Adrenal gland (tissue), 12 donors: ENCODE measurements around the gene ADCK1. TPM values are rescaled to one million over a fixed set of nuclear protein-coding genes. Genes with fewer than 3 reads are reported as not detected.

ENCODE experiments used
- DNase-seq, 7 donors: peaks; one replicate each; pipeline ENCODE4 v3.0.0-alpha.2; 2019 to 2020
- H3K27ac ChIP-seq, 5 donors: fragments of 200-600 bp; sonication (generic) in 4 of 5; 1 replicate in 3 of 5; 2 replicates in 2 of 5; pipeline versions ENCODE4 v1.5.1 to v1.8.0; 2016 to 2020; ENCODE audit warnings: mild to moderate bottlenecking in 1 of 5
- H3K27me3 ChIP-seq: fragments of 200-600 bp; 2 replicates; pipeline ENCODE4 v1.8.0; 2021
- H3K36me3 ChIP-seq, 2 donors: fragments of 200-600 bp; replicated peaks in 1 of 2; 1 replicate in 1 of 2; 2 replicates in 1 of 2; pipeline versions ENCODE4 v1.5.1 to v1.8.0; 2018 to 2022
- H3K4me1 ChIP-seq, 2 donors: fragments of 200-600 bp; replicated peaks in 1 of 2; 1 replicate in 1 of 2; 2 replicates in 1 of 2; pipeline versions ENCODE4 v1.5.1 to v1.8.0; 2018 to 2021
- H3K4me3 ChIP-seq, 4 donors: fragments of 200-600 bp; sonication (generic) in 3 of 4; one replicate each; pipeline ENCODE4 v1.5.1; 2016 to 2018
- H3K9me3 ChIP-seq, 3 donors: fragments of 200-600 bp; sonication (generic) in 1 of 3; replicated peaks in 1 of 3; 1 replicate in 2 of 3; 2 replicates in 1 of 3; pipeline versions ENCODE4 v1.5.1 to v1.8.0; 2016 to 2021
- CTCF ChIP-seq, 6 experiments: fragments of 450-650 bp in 4 of 6; fragments of 200-600 bp in 2 of 6; sonication (generic) in 1 of 6; IDR thresholded peaks; 1 replicate in 5 of 6; 2 replicates in 1 of 6; pipeline versions ENCODE4 v1.5.1 to v1.8.0; 2016 to 2021; ENCODE audit warnings: antibody characterized with exemption in 6 of 6, mild to moderate bottlenecking in 2 of 6, moderate library complexity in 1 of 6
- POLR2A ChIP-seq, 2 donors: fragments of 450-650 bp; IDR thresholded peaks; one replicate each; pipeline ENCODE4 v1.6.1; 2017; ENCODE audit warnings: antibody characterized with exemption in 2 of 2, mild to moderate bottlenecking in 2 of 2, moderate library complexity in 1 of 2
- WGBS, 4 donors: extraction: QIAGEN DNeasy Blood & Tissue Kit in 2 of 4; methylation state at CpG; one replicate each; pipeline versions ENCODE4 v1.1.5 to v1.1.7; 2013 to 2017; 5-methylcytosine and 5-hydroxymethylcytosine counted together
- intact Hi-C, 2 donors: fragments of 100-400 bp; cut with DNase I; formaldehyde crosslinking; loops; one replicate each; pipeline versions ENCODE4 v1.14.1 to v1.15.0; 2022 to 2023
- polyA plus RNA-seq, 3 donors: library from polyadenylated mRNA; stranded (reverse); fragments of 200-250 nt in 2 of 3; fragments of 350-450 nt in 1 of 3; fragmentation: Illumina TruSeq in 1 of 3; extraction: RNeasy Lipid Tissue Mini Kit (QIAGEN cat#74804) in 1 of 3; gene quantifications; one replicate each; pipeline ENCODE4 v1.2.3, GENCODE V29; 2013 to 2014
- total RNA-seq, 9 donors: library from RNA; depleted of rRNA in 4 of 9; stranded (reverse); fragments of >200 nt in 4 of 9; fragments of 120-200 nt in 1 of 9; fragmentation: NEBNext Ultra II Directional in 1 of 9; extraction: Animal tissue kit (Norgen Biotek cat#: 25700) in 1 of 9; gene quantifications; one replicate each; pipeline versions ENCODE4 v1.1.0 to v1.2.4, GENCODE V29; 2013 to 2023
- donor health status: healthy with polysubstance abuse.
- donor health status: Bipolar disorder and iron deficiency.
- donor health status: DM: yes; HTN: yes; CAD: no.
- donor health status: DM: no; HTN: no; CAD: no.
- donor health status: DM: no; HTN: no; CAD: no.
- donor health status: DM: yes; HTN: yes; CAD: no.

ADCK1 gene
- total and polyA plus RNA-seq, 12 donors, result 5.2 to 18.1 (median 9.9) TPM

- Histone ChIP-seq H3K4me3 (no peak overlapping the region), H3K36me3 (no peaks in the 10 kb centered on the region)
- intact Hi-C loops, result no loop called here
These were observed 32.4 kb downstream of the ADCK1 start for GRCh38 chr14:77832297-77832696.

GRCh38 chr14:77837926-77838325 is 38.0 kb downstream of the ADCK1 start:
- Histone ChIP-seq H3K27me3 (no peaks in the 10 kb centered on the region), H3K27ac (no peak overlapping the region), H3K36me3 (no peaks in the 10 kb centered on the region), H3K4me3 (no peak overlapping the region), H3K9me3 (no peaks in the 10 kb centered on the region), H3K4me1 (no peaks in the 10 kb centered on the region)
- TF ChIP-seq CTCF (IDR thresholded peaks at IDR 0.05) (no peak), POLR2A (IDR thresholded peaks at IDR 0.05) (no peak)
- no peak for DNase-seq
- intact Hi-C loops, result no loop called here
- 78 to 84% (median 80%) methylated on average over 7 of the region's 7 CpGs for WGBS, 4 donors

More at GRCh38 chr14:77832297-77832696, 32.4 kb downstream of the ADCK1 start:
- no peak for DNase-seq
- no peak for TF ChIP-seq CTCF (IDR thresholded peaks at IDR 0.05)
- no peak for TF ChIP-seq POLR2A (IDR thresholded peaks at IDR 0.05)
- no peaks in the 10 kb centered on the region for H3K9me3 ChIP-seq
- WGBS, 4 donors, result 52 to 80% (median 55%) methylated on average over 3 of the region's 3 CpGs
- H3K27me3 ChIP-seq, result no peaks in the 10 kb centered on the region
- H3K27ac ChIP-seq, result no peak overlapping the region
- no peaks in the 10 kb centered on the region for H3K4me1 ChIP-seq

- intact Hi-C loops, result no loop called here
- Histone ChIP-seq H3K27ac (no peak overlapping the region), H3K4me1 (no peaks in the 10 kb centered on the region), H3K36me3 (no peaks in the 10 kb centered on the region), H3K9me3 (no peaks in the 10 kb centered on the region), H3K27me3 (no peaks in the 10 kb centered on the region), H3K4me3 (no peak overlapping the region)
- TF ChIP-seq POLR2A (IDR thresholded peaks at IDR 0.05), result no peak
- TF ChIP-seq CTCF (IDR thresholded peaks at IDR 0.05), result no peak
- 80 to 86% (median 85%) methylated on average over 6 to 8 of the region's 8 CpGs for WGBS, 4 donors
- no peak for DNase-seq
These were observed 39.1 kb downstream of the ADCK1 start for GRCh38 chr14:77838831-77839511.

GRCh38 chr14:77843195-77843594 is 43.3 kb downstream of the ADCK1 start:
- DNase-seq, result no peak
- TF ChIP-seq POLR2A (IDR thresholded peaks at IDR 0.05), result no peak
- no peak for TF ChIP-seq CTCF (IDR thresholded peaks at IDR 0.05)
- no peaks in the 10 kb centered on the region for H3K27me3 ChIP-seq
- H3K4me3 ChIP-seq, result no peak overlapping the region
- intact Hi-C loops, result no loop called here
- 72 to 93% (median 77%) methylated on average over 3 of the region's 3 CpGs for WGBS, 4 donors
- H3K9me3 ChIP-seq, result no peaks in the 10 kb centered on the region
- no peak overlapping the region for H3K27ac ChIP-seq
- no peaks in the 10 kb centered on the region for H3K4me1 ChIP-seq
- H3K36me3 ChIP-seq, result no peaks in the 10 kb centered on the region
